Adrenal gland (tissue), 5 donors: ENCODE measurements around the gene ARHGAP20.
"Not testable (repeated sequence)": the region's sequence is repeated elsewhere in the genome, so short reads cannot be mapped to it uniquely, and the experiment has no call there.

Source experiments
- CTCF ChIP-seq, 6 experiments: fragments of 450-650 bp in 4 of 6; fragments of 200-600 bp in 2 of 6; sonication (generic) in 1 of 6; IDR thresholded peaks; 1 replicate in 5 of 6; 2 replicates in 1 of 6; pipeline versions ENCODE4 v1.5.1 to v1.8.0; 2016 to 2021; ENCODE audit warnings: antibody characterized with exemption in 6 of 6, mild to moderate bottlenecking in 2 of 6, moderate library complexity in 1 of 6
- POLR2A ChIP-seq, 2 donors: fragments of 450-650 bp; IDR thresholded peaks; one replicate each; pipeline ENCODE4 v1.6.1; 2017; ENCODE audit warnings: antibody characterized with exemption in 2 of 2, mild to moderate bottlenecking in 2 of 2, moderate library complexity in 1 of 2
- donor health status: DM: no; HTN: no; CAD: no.

DNA sequence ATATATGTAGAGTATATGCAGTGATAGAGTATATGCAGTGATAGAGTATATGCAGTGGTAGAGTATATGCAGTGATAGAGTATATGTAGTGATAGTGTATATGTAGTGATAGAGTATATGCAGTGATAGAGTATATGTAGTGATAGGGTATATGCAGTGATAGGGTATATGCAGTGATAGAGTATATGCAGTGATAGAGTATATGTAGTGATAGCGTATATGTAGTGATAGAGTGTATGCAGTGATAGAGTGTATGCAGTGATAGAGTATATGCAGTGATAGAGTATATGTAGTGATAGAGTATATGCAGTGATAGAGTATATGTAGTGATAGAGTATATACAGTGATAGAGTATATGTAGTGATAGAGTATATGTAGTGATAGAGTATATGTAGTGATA, 92.9 kb downstream of the ARHGAP20 start:
- not testable (repeated sequence) for TF ChIP-seq CTCF, POLR2A (IDR thresholded peaks at IDR 0.05)
